Left lobe of liver (tissue), 2 donors: Measurements from ENCODE around the gene NHERF1. TPM values are rescaled to one million over a fixed set of nuclear protein-coding genes. Genes with fewer than 3 reads are reported as not detected.

ENCODE experiments used
- ATAC-seq: fragments of 200-7000 bp; cut with Tn5 transposase; one replicate; pipeline ENCODE4 v1.9.1; 2020; ENCODE audit warnings: mild to moderate bottlenecking, moderate library complexity
- DNase-seq: peaks from one replicate; pipeline ENCODE4 v3.0.0-alpha.2; 2020; ENCODE audit warnings: low spot score
- total RNA-seq: library from RNA; stranded (reverse); gene quantifications from one replicate; pipeline ENCODE4 v1.2.1, GENCODE V29; 2021
- donor health status: DM: no; HTN: no; CAD: no; lungs with moderate emphysema.
- donor health status: DM: no; HTN: yes; CAD: no.

The NHERF1 gene
- total RNA-seq, 1 donor from 2014 or later, result 156 TPM

GRCh38 chr17:74732042-74732867 is 16.2 kb upstream of the NHERF1 start:
- DNase-seq (no peak), ATAC-seq (no peak)

- no peak for DNase-seq
- no peak for ATAC-seq
These were observed 14.9 kb upstream of the NHERF1 start for GRCh38 chr17:74733365-74734122.

DNA sequence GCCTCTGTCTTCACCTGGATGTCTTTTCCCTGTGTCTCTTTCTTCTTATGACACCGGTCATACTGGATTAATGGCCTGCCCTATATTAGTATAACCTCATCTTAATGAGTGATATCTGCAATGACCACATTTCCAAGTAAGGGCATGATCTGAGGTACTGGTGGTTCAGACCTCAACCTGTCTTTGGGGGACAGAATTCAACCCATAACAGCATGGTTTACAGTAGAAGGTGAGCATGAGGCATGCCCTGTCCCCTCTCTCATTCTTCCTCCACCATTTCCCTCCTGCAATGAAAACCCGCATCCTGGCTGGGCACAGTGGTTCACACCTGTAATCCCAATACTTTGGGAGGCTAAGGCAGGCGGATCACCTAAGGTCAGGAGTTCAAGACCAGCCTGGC is 14.2 kb upstream of the NHERF1 start:
- DNase-seq, result no peak
- no peak for ATAC-seq

DNA sequence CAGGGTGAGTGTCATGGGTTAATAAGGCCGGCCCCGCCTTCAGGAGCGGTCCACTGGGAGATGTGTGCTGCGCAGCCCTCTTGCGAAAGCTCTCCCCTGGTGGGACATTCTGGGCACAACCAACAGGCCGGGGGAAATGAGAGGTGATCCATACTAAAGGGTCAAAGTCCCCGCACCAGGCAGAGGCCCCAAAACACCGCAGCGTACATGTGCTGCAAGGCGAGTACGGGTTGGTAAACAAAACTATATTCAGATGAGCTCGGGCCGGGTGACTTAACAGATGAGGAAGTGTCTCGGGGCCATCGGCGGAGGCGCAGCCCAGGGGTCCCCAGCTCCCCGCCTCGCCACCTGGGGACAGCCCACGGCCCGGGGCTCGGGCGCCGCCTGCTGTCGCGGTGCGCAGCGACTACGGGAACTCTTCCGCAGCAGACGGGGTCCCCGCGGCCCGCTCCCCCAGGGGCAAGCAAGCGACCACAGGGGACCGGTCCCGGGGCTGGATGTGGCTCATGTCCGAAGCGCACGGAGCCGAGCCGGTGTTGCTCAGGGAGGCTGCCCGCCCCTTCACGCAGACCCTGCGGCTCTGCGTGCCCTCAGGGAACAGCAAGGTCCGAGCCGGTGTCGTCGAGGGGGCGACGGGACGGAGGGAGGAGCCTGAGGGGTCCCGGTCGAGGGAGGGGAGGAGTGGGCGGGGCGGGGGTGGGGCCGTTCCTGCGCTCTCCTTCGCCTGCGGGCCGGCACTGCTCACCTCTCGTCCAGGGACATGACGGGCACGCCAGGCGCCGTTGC is 11.7 kb upstream of the NHERF1 start, which contains the start of gene RAB37:
Gene RAB37 (plus strand): TSS at position 744 of the 786 bp plus-strand sequence. CDS start 17 bp downstream, at position 761.
- ATAC-seq (peak; percentile 84), DNase-seq (peak; percentile 95)

- DNase-seq (peak; percentile 65), ATAC-seq (peak; percentile 60)
These were observed 11.0 kb upstream of the NHERF1 start for GRCh38 chr17:74737299-74738050.

DNA sequence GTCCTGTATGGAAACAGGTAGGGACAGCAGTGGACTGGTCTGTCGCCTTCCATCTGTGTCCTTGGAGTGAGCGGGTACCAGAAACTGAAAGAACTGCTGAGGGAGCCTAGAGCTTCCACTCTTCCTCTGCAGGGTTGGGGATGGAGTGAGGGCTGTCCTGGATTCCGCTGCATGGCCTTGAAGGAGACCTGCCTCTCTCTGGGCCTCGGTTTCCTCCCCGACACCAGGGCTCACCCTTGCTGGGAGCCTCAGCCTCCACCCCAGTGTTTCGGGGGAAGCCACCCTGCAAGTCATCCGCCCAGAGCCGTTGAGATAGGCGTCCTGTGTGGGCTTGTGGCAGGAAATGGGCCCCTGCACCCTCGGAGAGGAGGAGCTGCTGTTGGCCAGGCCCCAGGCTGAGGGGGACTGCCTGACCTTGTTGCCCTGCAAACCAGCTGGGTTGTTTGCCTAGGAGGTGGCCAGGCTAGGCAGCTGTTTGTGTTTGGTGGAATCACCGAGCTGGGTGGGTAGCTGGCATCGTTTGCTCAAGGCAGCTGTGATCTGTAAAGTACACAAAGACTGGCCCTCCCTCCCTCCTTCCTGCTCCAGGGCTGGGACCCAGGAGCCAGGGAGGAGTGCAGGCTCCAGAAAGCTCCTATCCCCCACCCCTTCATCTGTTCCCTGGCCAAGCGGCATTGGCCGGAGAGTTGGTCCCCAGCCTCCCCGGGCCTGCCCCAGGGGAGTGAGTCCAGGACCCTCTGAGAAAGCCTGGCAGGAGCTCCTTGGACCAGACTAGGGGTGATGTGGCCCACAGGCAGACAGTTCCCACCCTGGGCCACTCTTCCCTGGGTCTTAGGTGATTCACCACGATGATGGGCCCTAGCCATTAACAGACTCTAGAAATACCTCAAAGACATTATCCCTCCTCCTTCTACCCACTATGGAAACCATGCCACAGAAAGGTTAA is 10.1 kb upstream of the NHERF1 start:
- DNase-seq (no peak), ATAC-seq (no peak)

- DNase-seq (no peak), ATAC-seq (no peak)
These were observed 9.1 kb upstream of the NHERF1 start for GRCh38 chr17:74739227-74739831.

GRCh38 chr17:74740173-74740572 is 8.3 kb upstream of the NHERF1 start:
- no peak for DNase-seq
- no peak for ATAC-seq

GRCh38 chr17:74740641-74741387 is 7.6 kb upstream of the NHERF1 start:
- DNase-seq (no peak), ATAC-seq (no peak)

GRCh38 chr17:74742153-74742515 is 6.3 kb upstream of the NHERF1 start:
- no peak for ATAC-seq
- DNase-seq, result no peak

- no peak for DNase-seq
These were observed 5.4 kb upstream of the NHERF1 start for GRCh38 chr17:74742978-74743545.

GRCh38 chr17:74743755-74744154 is 4.7 kb upstream of the NHERF1 start:
- ATAC-seq, result no peak
- DNase-seq, result no peak

More at GRCh38 chr17:74742978-74743545, 5.4 kb upstream of the NHERF1 start:
- no peak for ATAC-seq

GRCh38 chr17:74744349-74744713 is 4.1 kb upstream of the NHERF1 start:
- ATAC-seq (no peak), DNase-seq (no peak)

GRCh38 chr17:74744714-74745547 is 3.5 kb upstream of the NHERF1 start:
- ATAC-seq (peak; percentile 72), DNase-seq (peak; percentile 94)

GRCh38 chr17:74745548-74746177 is 2.8 kb upstream of the NHERF1 start:
- DNase-seq (no peak), ATAC-seq (no peak)

DNA sequence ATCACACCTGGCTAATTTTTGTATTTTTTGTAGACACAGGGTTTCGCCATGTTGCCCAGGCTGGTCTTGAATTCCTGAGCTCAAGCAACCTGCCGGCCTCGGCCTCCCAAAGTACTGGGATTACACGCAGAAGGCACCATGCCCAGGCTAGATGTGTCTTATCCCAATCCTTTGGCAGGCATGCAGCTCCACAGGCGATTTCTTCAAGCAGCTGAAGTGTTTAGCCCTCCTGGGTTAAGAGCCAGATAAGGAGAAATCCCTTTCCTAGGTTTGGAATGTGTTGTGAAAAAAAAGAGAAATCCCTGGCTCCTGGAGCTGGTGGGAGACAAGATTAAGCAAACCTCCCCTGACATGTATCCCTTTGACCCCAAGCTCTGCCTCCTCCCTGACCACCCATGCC is 2.1 kb upstream of the NHERF1 start:
- ATAC-seq (no peak), DNase-seq (no peak)

DNA sequence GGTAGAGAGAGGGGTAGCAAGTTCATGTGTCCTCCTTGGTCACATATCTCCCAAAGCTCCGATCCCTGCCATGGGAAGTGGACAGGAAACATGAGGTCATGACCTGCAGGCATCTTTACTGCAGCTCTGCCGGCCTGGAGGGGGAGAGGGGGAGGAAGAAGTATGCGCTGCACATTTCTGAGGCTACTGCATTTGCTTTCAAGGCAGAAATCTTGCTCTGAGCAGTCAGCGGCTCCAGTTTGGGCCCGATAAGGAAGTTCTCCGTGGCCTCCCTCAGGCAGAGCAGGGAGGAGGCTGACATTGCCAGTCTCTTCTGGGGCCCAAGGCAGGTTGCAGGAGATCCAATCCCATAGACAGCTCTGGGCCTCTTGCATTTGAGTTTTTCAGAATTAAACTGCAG is 1.5 kb upstream of the NHERF1 start:
- DNase-seq (no peak), ATAC-seq (no peak)
